ENCODE data around the gene PRKCE. TPM values are rescaled to one million over a fixed set of nuclear protein-coding genes. Genes with fewer than 3 reads are reported as not detected.

Gene PRKCE
- total and polyA plus RNA-seq, 4 donors = 2.5 to 38.6 (median 5.8) TPM

GRCh38 chr2:45664635-45665261 is 13.3 kb downstream of the PRKCE start:
- 61% methylated on average over 2 of the region's 2 CpGs for WGBS
- Histone ChIP-seq H3K36me3 (ENCODE audit: control insufficient read depth in 4 of 4, insufficient read depth in 3 of 4, low read depth in 1 of 4, low read length in 3 of 4) (no peaks in the 10 kb centered on the region), H3K27me3 (ENCODE audit: control insufficient read depth in 4 of 4, insufficient read depth in 4 of 4, low read length in 3 of 4) (no peaks in the 10 kb centered on the region), H3K9me3 (ENCODE audit: control insufficient read depth in 4 of 4, low read length in 3 of 4) (no peaks in the 10 kb centered on the region), H3K9ac (ENCODE audit: low read depth in 1 of 2, low read length in 2 of 2) (no peak overlapping the region), H3K27ac (ENCODE audit: low read depth in 1 of 2, low read length in 2 of 2) (no peak overlapping the region), H3K4me3 (ENCODE audit: low read depth in 1 of 3, low read length in 3 of 3) (no peak overlapping the region), H3K4me1 (ENCODE audit: control insufficient read depth in 4 of 4, insufficient read depth in 4 of 4, low read length in 3 of 4) (no peaks in the 10 kb centered on the region)
- DNase-seq (ENCODE audit: low spot score) = no peak
- TF ChIP-seq TAF1 (conservative IDR thresholded peaks at IDR 0.05) (no peak), NR2F2 (IDR thresholded peaks at IDR 0.05) (no peak), GABPA (IDR thresholded peaks at IDR 0.05 in 1 of 2, conservative IDR thresholded peaks at IDR 0.05 in 1 of 2) (no peak), FOXA2 (IDR thresholded peaks at IDR 0.05) (no peak), MAX (IDR thresholded peaks at IDR 0.05) (no peak), CTCF (IDR thresholded peaks at IDR 0.05; ENCODE audit: low read depth, low read length, missing input control) (no peak), HNF4A (conservative IDR thresholded peaks at IDR 0.05) (no peak), HNF4G (IDR thresholded peaks at IDR 0.05) (no peak), FOXA1 (IDR thresholded peaks at IDR 0.05) (no peak), YY1 (IDR thresholded peaks at IDR 0.05) (no peak), REST (IDR thresholded peaks at IDR 0.05) (no peak), RXRA (IDR thresholded peaks at IDR 0.05) (no peak), ATF3 (IDR thresholded peaks at IDR 0.05) (no peak), JUND (IDR thresholded peaks at IDR 0.05) (no peak), SP1 (IDR thresholded peaks at IDR 0.05) (no peak), EGR1 (IDR thresholded peaks at IDR 0.05; ENCODE audit: low read depth in 2 of 2) (no peak), RAD21 (IDR thresholded peaks at IDR 0.05) (no peak), ZBTB33 (IDR thresholded peaks at IDR 0.05) (no peak)

Data from liver (tissue), 9 donors.